CD14-positive monocyte (primary cell): Measurements from ENCODE around the gene TSC22D1. TPM values are rescaled to one million over a fixed set of nuclear protein-coding genes. Genes with fewer than 3 reads are reported as not detected.

Source experiments
- DNase-seq, 3 donors: peaks; one replicate each; pipeline ENCODE4 v3.0.0-alpha.2; 2011 to 2022
- H2AFZ ChIP-seq: 2 replicates; pipeline ENCODE4 v1.6.0; 2012; ENCODE audit warnings: mild to moderate bottlenecking, low read depth, low read length, inconsistent platforms; ENCODE audit not compliant: insufficient read depth, poor library complexity, severe bottlenecking
- H3K27ac ChIP-seq, 2 donors: 1 replicate in 1 of 2; 2 replicates in 1 of 2; pipeline ENCODE4 v1.5.1; 2012 to 2013; ENCODE audit warnings: low read length in 2 of 2, control low read depth in 1 of 2, inconsistent platforms in 1 of 2, low read depth in 1 of 2, mild to moderate bottlenecking in 1 of 2
- H3K27me3 ChIP-seq, 2 donors: one replicate each; pipeline versions ENCODE4 v1.6.0 to v1.6.1; 2011 to 2013; ENCODE audit warnings: low read length in 2 of 2; ENCODE audit not compliant: control insufficient read depth in 2 of 2, insufficient read depth in 2 of 2
- H3K36me3 ChIP-seq, 2 donors: replicated peaks in 1 of 2; 1 replicate in 1 of 2; 2 replicates in 1 of 2; pipeline versions ENCODE4 v1.5.1 to v1.6.1; 2012 to 2013; ENCODE audit warnings: low read length in 2 of 2, control low read depth in 1 of 2, inconsistent platforms in 1 of 2, mild to moderate bottlenecking in 1 of 2; ENCODE audit not compliant: insufficient read depth in 2 of 2, control insufficient read depth in 1 of 2
- H3K4me1 ChIP-seq, 2 donors: 1 replicate in 1 of 2; 2 replicates in 1 of 2; pipeline versions ENCODE4 v1.5.1 to v1.6.1; 2012 to 2013; ENCODE audit warnings: low read length in 2 of 2, control low read depth in 1 of 2, inconsistent platforms in 1 of 2, mild to moderate bottlenecking in 1 of 2, moderate library complexity in 1 of 2; ENCODE audit not compliant: insufficient read depth in 2 of 2, control insufficient read depth in 1 of 2
- H3K4me2 ChIP-seq: replicated peaks from 2 replicates; pipeline ENCODE3; 2012; ENCODE audit warnings: low read length, moderate library complexity, mild to moderate bottlenecking; ENCODE audit not compliant: poor library complexity, severe bottlenecking; ENCODE audit errors: extremely low read depth
- H3K4me3 ChIP-seq, 3 experiments: fragments of 200-600 bp in 1 of 3; sonication (generic) in 1 of 3; replicated peaks in 1 of 3; 1 replicate in 2 of 3; 2 replicates in 1 of 3; pipeline ENCODE4 v1.5.1; 2011 to 2013; ENCODE audit warnings: low read length in 3 of 3, mild to moderate bottlenecking in 3 of 3, control low read depth in 2 of 3, low read depth in 2 of 3, inconsistent platforms in 1 of 3, moderate library complexity in 1 of 3
- H3K79me2 ChIP-seq: 2 replicates; pipeline ENCODE4 v1.6.0; 2012; ENCODE audit warnings: mild to moderate bottlenecking, control low read depth, inconsistent platforms, low read length, moderate library complexity; ENCODE audit not compliant: insufficient read depth
- H3K9ac ChIP-seq: 2 replicates; pipeline ENCODE4 v1.6.0; 2017; ENCODE audit warnings: low read length, mild to moderate bottlenecking; ENCODE audit not compliant: insufficient read depth, poor library complexity, severe bottlenecking
- H3K9me3 ChIP-seq, 2 donors: replicated peaks in 1 of 2; 1 replicate in 1 of 2; 2 replicates in 1 of 2; pipeline versions ENCODE4 v1.5.1 to v1.6.1; 2012 to 2013; ENCODE audit warnings: low read length in 2 of 2, control low read depth in 1 of 2; ENCODE audit not compliant: control insufficient read depth in 1 of 2, insufficient read depth in 1 of 2
- H4K20me1 ChIP-seq: 2 replicates; pipeline ENCODE4 v1.6.0; 2012; ENCODE audit warnings: mild to moderate bottlenecking, low read length, control low read depth, moderate library complexity; ENCODE audit not compliant: insufficient read depth
- H3K27ac Mint-ChIP-seq, 7 donors: one replicate each; pipeline ENCODE4 v1.8.0; 2020; ENCODE audit warnings: mild to moderate bottlenecking in 7 of 7, mixed read lengths in 7 of 7, moderate library complexity in 6 of 7, inconsistent platforms in 2 of 7
- H3K27me3 Mint-ChIP-seq, 3 donors: one replicate each; pipeline ENCODE4 v1.8.0; 2021 to 2022; ENCODE audit warnings: low read depth in 3 of 3, mild to moderate bottlenecking in 3 of 3, mixed read lengths in 3 of 3, moderate library complexity in 3 of 3, inconsistent platforms in 1 of 3
- H3K36me3 Mint-ChIP-seq, 2 donors: one replicate each; pipeline ENCODE4 v1.8.0; 2020; ENCODE audit warnings: mixed read lengths in 2 of 2, inconsistent platforms in 1 of 2, mild to moderate bottlenecking in 1 of 2
- H3K4me1 Mint-ChIP-seq: one replicate; pipeline ENCODE4 v1.8.0; 2020; ENCODE audit warnings: mild to moderate bottlenecking, mixed read lengths
- H3K4me3 Mint-ChIP-seq, 2 donors: one replicate each; pipeline ENCODE4 v1.8.0; 2020; ENCODE audit warnings: mild to moderate bottlenecking in 2 of 2, mixed read lengths in 2 of 2, moderate library complexity in 1 of 2
- H3K9me3 Mint-ChIP-seq, 7 donors: one replicate each; pipeline ENCODE4 v1.8.0; 2020 to 2022; ENCODE audit warnings: mixed read lengths in 7 of 7, mild to moderate bottlenecking in 6 of 7, moderate library complexity in 6 of 7, inconsistent platforms in 2 of 7
- CTCF ChIP-seq: fragments of 200-600 bp; IDR thresholded peaks from one replicate; pipeline ENCODE4 v1.8.0; 2022; ENCODE audit warnings: antibody characterized with exemption, mild to moderate bottlenecking
- WGBS: methylation state at CpG from one replicate; pipeline ENCODE4 v1.1.5; 2013; ENCODE audit warnings: missing lambda C conversion rate; ENCODE audit not compliant: insufficient coverage; 5-methylcytosine and 5-hydroxymethylcytosine counted together
- intact Hi-C, 2 donors: fragments of 100-400 bp; cut with micrococcal nuclease; formaldehyde crosslinking; loops; one replicate each; pipeline versions ENCODE4 v1.15.0 to v1.15.1; 2023
- polyA plus RNA-seq, 3 donors: library from polyadenylated mRNA; depleted of rRNA in 1 of 3; unstranded in 2 of 3; stranded (reverse) in 1 of 3; fragments of 300-500 nt in 2 of 3; fragments of >200 nt in 1 of 3; fragmentation: Illumina TruSeq in 2 of 3; gene quantifications; 1 replicate in 2 of 3; 2 replicates in 1 of 3; pipeline ENCODE4 v1.2.3, GENCODE V29; 2012 to 2021

Gene TSC22D1
- polyA plus RNA-seq, 3 donors = 1.9 to 10.4 (median 3.1) TPM

- no peak overlapping the region for H2AFZ ChIP-seq
- H3K9ac ChIP-seq = no peak overlapping the region
- intact Hi-C loops = no loop called here
- H3K27me3 ChIP-seq = no peaks in the 10 kb centered on the region
- no peak overlapping the region for H3K4me2 ChIP-seq
- Mint-ChIP-seq H3K4me1 (peaks cover 3% of the 10 kb centered on the region), H3K4me3 (no peak overlapping the region), H3K36me3 (no peaks in the 10 kb centered on the region), H3K9me3 (no peaks in the 10 kb centered on the region), H3K27ac (no peak overlapping the region), H3K27me3 (peaks cover 4 to 11% (median 8%) of the 10 kb centered on the region in 3 donors)
- no peaks in the 10 kb centered on the region for H4K20me1 ChIP-seq
- H3K4me1 ChIP-seq = no peaks in the 10 kb centered on the region
- H3K4me3 ChIP-seq = no peak overlapping the region
- no peaks in the 10 kb centered on the region for H3K79me2 ChIP-seq
- H3K9me3 ChIP-seq = no peaks in the 10 kb centered on the region
- H3K36me3 ChIP-seq = no peaks in the 10 kb centered on the region
- TF ChIP-seq CTCF = no peak
- no peak overlapping the region for H3K27ac ChIP-seq
- no peak for DNase-seq
- WGBS = 90% methylated on average over 2 of the region's 8 CpGs
Measured at GRCh38 chr13:44395976-44396694, 180.0 kb downstream of the TSC22D1 start.

- no peaks in the 10 kb centered on the region for H3K36me3 ChIP-seq
- no peaks in the 10 kb centered on the region for H3K9me3 ChIP-seq
- H4K20me1 ChIP-seq = no peaks in the 10 kb centered on the region
- no peak overlapping the region for H3K27ac ChIP-seq
- no peaks in the 10 kb centered on the region for H3K4me1 ChIP-seq
- H3K9me3 Mint-ChIP-seq = no peaks in the 10 kb centered on the region
- no peak for TF ChIP-seq CTCF
- no peak overlapping the region for H3K9ac ChIP-seq
- H3K27ac Mint-ChIP-seq = no peak overlapping the region
- no peaks in the 10 kb centered on the region for H3K36me3 Mint-ChIP-seq
- H3K4me1 Mint-ChIP-seq = peaks cover 3% of the 10 kb centered on the region
- H3K27me3 Mint-ChIP-seq = peaks cover 4 to 11% (median 6%) of the 10 kb centered on the region in 3 donors
- H3K4me3 Mint-ChIP-seq = no peak overlapping the region
- H3K4me3 ChIP-seq = no peak overlapping the region
- H3K4me2 ChIP-seq = no peak overlapping the region
- H3K79me2 ChIP-seq = no peaks in the 10 kb centered on the region
- DNase-seq = no peak
- intact Hi-C loops = no loop called here
- no peak overlapping the region for H2AFZ ChIP-seq
- no peaks in the 10 kb centered on the region for H3K27me3 ChIP-seq
Measured at GRCh38 chr13:44394658-44395057, 181.5 kb downstream of the TSC22D1 start.
